ENCODE results near the gene ITCH. TPM values are rescaled to one million over a fixed set of nuclear protein-coding genes. Genes with fewer than 3 reads are reported as not detected.
"Not testable (repeated sequence)": the region's sequence is repeated elsewhere in the genome, so short reads cannot be mapped to it uniquely, and the experiment has no call there.

The ITCH gene
- total and polyA plus RNA-seq, 9 donors = 18.1 to 46.4 (median 26.8) TPM

DNA sequence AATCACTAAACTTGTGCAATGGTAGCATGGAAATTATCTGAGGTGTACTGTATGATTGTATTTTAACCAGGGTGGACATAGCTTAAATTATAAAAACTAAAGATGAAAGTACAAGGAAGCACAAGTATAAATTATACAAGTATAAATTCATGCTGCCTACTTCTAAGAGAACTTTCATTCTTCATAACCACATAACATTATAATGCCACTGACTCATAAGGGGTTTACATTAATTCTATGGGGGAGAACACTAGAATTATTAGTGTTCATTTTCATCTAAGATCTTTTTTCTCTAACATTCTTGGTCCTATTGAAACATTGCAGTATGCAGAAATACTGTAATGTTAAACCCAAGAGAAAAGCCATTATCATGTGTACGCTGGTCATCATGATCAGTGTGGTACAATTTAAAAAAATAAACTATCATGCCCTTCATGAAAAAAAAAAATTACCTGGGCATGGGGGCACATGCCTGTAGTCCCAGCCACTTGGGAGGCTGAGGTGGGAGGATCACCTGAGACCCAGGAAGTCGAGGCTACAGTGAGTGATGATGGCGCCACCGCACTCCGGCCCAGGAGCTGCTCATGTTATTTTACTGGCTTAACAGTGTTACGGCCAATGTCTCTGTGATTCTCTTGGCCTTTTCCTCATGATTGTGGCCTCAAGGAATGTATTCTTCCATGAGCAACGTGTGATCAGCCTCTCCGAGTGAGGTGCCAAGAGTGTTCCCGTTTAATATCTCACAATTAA lies 34.0 kb upstream of the ITCH start:
- H3K36me3 ChIP-seq (ENCODE audit: control insufficient read depth, insufficient read depth, low read length) = no peaks in the 10 kb centered on the region
- peaks cover 3% of the 10 kb centered on the region for H3K4me1 ChIP-seq (ENCODE audit: control insufficient read depth, insufficient read depth, low read length)
- no peaks in the 10 kb centered on the region for H3K27me3 ChIP-seq (ENCODE audit: control insufficient read depth, insufficient read depth, low read length)
- WGBS (ENCODE audit: insufficient coverage) = 76% methylated on average over 7 of the region's 9 CpGs
- DNase-seq = no peak
- no peaks in the 10 kb centered on the region for H3K9me3 ChIP-seq (replicated peaks; ENCODE audit: control insufficient read depth, low read depth, low read length)
- no peak overlapping the region for H3K27ac ChIP-seq (ENCODE audit: low read length)
- H3K4me3 ChIP-seq (ENCODE audit: low read length) = no peak overlapping the region

DNA sequence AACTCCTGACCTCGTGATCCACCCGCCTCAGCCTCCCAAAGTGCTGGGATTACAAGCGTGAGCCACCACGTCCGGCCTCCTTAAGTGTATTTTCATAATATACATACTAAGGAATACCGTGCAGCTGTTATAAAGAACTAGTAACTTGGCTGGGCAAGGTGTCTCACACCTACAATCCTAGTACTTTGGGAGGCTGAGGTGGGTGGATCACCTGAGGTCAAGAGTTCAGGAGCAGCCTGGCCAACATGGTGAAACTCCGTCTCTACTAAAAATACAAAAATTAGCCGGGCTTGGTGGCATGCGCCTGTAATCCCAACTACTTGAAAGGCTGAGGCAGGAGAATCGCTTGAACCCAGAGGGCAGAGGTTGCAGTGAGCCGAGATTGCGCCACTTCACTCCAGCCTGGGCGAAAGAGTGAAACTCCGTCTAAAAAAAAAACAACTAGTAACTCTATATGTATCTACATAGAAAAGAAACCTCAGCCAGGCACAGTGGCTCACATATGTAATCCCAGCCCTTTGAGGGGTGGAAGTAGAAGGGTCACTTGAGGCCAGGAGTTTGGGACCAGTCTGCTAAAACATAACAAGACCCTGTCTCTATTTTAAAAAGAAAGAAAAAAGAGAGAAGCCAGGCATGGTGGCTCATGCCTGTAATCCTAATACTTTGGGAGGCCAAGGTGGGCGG lies 32.1 kb upstream of the ITCH start:
- not testable (repeated sequence) for H3K4me3 ChIP-seq (ENCODE audit: low read length); H3K27ac ChIP-seq (ENCODE audit: low read length); H3K9me3 ChIP-seq (replicated peaks; ENCODE audit: control insufficient read depth, low read depth, low read length); H3K27me3 ChIP-seq (ENCODE audit: control insufficient read depth, insufficient read depth, low read length); H3K4me1 ChIP-seq (ENCODE audit: control insufficient read depth, insufficient read depth, low read length); DNase-seq; H3K36me3 ChIP-seq (ENCODE audit: control insufficient read depth, insufficient read depth, low read length)
- 91% methylated on average over 4 of the region's 15 CpGs for WGBS (ENCODE audit: insufficient coverage)

DNA sequence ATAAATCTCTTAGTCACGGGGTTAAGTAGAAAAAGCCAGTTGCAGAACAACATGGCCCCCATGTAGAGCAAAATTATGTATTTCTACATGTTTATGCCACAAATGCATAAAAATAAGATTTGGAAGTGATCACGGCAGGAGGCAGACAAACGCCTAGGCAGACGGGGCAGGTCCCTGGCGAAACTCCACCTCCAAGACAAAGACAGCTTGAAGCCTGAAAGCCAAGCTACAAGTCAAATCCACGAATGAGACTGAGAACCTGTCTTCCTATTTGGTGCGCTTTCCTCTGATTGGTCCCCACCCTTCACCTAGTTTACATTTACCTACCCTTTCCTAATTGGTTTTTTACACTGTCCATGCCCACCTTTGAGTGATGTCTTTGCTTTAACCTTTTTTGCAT lies 31.2 kb upstream of the ITCH start:
- WGBS (ENCODE audit: insufficient coverage) = 91% methylated on average over 5 of the region's 7 CpGs
- H3K4me1 ChIP-seq (ENCODE audit: control insufficient read depth, insufficient read depth, low read length) = no peaks in the 10 kb centered on the region
- no peak overlapping the region for H3K4me3 ChIP-seq (ENCODE audit: low read length)
- no peak for DNase-seq
- no peaks in the 10 kb centered on the region for H3K9me3 ChIP-seq (replicated peaks; ENCODE audit: control insufficient read depth, low read depth, low read length)
- no peak overlapping the region for H3K27ac ChIP-seq (ENCODE audit: low read length)
- H3K27me3 ChIP-seq (ENCODE audit: control insufficient read depth, insufficient read depth, low read length) = no peaks in the 10 kb centered on the region
- H3K36me3 ChIP-seq (ENCODE audit: control insufficient read depth, insufficient read depth, low read length) = no peaks in the 10 kb centered on the region

DNA sequence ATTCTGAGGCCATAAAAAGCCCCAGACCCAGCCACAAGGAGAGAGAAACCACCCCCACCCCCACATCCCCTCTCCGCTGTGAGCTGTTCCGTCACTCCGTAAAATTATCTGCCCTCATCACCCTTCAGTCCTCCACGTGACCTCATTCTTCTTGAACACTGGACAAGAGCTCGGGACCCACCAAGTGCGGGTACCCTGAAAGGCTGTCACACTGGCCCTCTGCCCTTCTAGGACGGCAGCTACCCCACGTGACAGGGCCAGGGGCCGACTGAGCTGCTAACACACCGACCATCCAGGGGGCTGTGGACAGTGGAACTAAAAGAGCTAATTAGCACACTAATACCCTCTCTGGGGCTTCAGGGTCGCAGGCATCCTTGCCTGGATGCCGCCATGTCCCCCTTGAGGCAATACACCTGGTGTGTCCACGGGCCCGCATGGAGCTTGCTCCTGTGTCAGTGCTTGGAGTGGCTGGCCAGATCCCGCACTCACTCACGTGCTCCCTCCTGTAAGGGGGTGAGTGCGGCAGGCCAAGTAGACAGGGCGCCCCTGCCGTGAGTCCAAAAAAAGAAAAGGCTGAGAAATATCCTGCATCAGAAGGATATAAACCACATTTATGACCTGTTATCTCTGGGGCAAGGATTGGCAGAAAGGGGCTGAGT lies 30.7 kb upstream of the ITCH start:
- DNase-seq = no peak
- no peaks in the 10 kb centered on the region for H3K36me3 ChIP-seq (ENCODE audit: control insufficient read depth, insufficient read depth, low read length)
- H3K9me3 ChIP-seq (replicated peaks; ENCODE audit: control insufficient read depth, low read depth, low read length) = no peaks in the 10 kb centered on the region
- H3K4me1 ChIP-seq (ENCODE audit: control insufficient read depth, insufficient read depth, low read length) = no peaks in the 10 kb centered on the region
- H3K27ac ChIP-seq (ENCODE audit: low read length) = no peak overlapping the region
- H3K4me3 ChIP-seq (ENCODE audit: low read length) = no peak overlapping the region
- no peaks in the 10 kb centered on the region for H3K27me3 ChIP-seq (ENCODE audit: control insufficient read depth, insufficient read depth, low read length)
- 84% methylated on average over 11 of the region's 19 CpGs for WGBS (ENCODE audit: insufficient coverage)

DNA sequence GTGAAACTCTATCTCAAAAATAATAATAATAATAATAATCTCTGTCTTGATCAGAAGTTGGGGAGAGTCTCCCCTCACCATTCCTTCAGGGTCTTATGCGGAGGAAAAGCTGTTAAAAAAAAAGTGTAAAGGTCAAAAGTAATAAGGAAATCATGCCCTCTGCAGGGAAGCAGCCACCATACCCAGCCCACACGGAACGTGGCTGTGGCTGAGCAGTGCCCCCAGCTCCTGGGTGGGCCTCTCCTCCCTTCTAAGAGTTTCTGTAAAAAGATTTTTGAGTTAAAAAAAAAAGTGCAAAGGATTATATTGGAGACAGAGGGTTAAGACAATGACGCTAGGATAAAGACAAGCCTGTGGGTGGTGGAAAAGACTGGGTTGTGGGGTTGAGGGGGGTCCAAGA lies 29.3 kb upstream of the ITCH start:
- H3K27me3 ChIP-seq (ENCODE audit: control insufficient read depth, insufficient read depth, low read length) = no peaks in the 10 kb centered on the region
- H3K36me3 ChIP-seq (ENCODE audit: control insufficient read depth, insufficient read depth, low read length) = no peaks in the 10 kb centered on the region
- no CpG with 5 or more reads among the region's 4 CpGs for WGBS (ENCODE audit: insufficient coverage)
- no peak overlapping the region for H3K27ac ChIP-seq (ENCODE audit: low read length)
- no peaks in the 10 kb centered on the region for H3K4me1 ChIP-seq (ENCODE audit: control insufficient read depth, insufficient read depth, low read length)
- no peak overlapping the region for H3K4me3 ChIP-seq (ENCODE audit: low read length)
- H3K9me3 ChIP-seq (replicated peaks; ENCODE audit: control insufficient read depth, low read depth, low read length) = no peaks in the 10 kb centered on the region
- DNase-seq = no peak

DNA sequence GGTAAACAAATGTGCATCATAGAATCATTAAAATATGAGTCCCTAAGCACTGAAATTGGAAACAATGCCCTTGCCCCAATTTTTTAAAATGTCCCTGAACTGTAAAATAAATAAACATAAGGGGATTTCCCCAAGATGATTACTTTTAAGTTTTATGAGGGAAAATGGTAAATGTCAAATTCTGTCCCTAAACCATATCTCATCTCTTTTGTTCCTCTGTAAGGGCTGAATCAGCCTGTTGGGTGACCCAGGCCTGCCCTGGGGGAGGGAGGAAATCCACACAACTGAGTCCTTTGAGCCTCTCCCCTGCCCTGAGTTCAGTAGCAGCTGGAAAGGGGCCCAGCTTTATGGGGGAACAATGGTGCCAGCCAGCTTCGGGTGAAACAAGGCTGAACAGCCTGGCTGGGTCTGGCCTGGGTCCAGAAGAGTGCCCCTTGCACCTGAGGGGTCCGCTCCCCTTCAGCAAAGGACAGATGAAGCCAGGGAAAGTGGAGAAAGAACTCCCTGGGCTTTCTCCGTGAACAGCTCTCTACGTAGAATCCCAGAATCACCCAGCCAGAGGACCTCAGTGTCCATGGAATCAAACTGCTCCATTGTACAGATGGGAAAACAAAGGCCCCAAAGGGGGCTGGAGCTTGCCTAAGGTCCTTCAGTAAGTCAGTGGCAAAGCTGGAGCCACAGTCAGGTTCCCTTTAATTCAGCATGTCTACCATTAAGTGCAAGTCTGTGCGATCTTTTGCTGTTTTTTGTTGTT lies 28.2 kb upstream of the ITCH start:
- 65% methylated on average over 2 of the region's 5 CpGs for WGBS (ENCODE audit: insufficient coverage)
- H3K9me3 ChIP-seq (replicated peaks; ENCODE audit: control insufficient read depth, low read depth, low read length) = no peaks in the 10 kb centered on the region
- no peak overlapping the region for H3K4me3 ChIP-seq (ENCODE audit: low read length)
- no peaks in the 10 kb centered on the region for H3K36me3 ChIP-seq (ENCODE audit: control insufficient read depth, insufficient read depth, low read length)
- peak; percentile 22 for DNase-seq
- H3K27me3 ChIP-seq (ENCODE audit: control insufficient read depth, insufficient read depth, low read length) = no peaks in the 10 kb centered on the region
- H3K4me1 ChIP-seq (ENCODE audit: control insufficient read depth, insufficient read depth, low read length) = no peaks in the 10 kb centered on the region
- no peak overlapping the region for H3K27ac ChIP-seq (ENCODE audit: low read length)

DNA sequence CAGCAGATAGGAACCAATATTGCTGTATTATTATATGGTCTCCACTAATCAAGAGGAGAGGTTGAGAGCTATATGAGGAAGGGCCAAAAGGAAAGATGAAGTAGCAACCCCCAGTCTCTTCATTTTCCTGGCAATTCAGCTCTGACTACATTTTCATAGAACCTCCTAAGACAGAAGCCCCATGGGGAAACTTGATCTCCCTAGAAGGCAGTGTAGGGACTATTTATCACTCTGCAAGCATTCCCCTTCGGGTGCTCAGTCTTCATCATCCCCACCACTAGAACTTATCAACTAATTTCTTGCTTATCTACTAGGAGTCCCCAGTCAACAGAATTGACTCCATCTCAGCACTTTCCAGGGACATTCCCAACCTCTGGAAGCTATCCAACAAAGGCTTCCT lies 25.5 kb upstream of the ITCH start:
- Histone ChIP-seq H3K4me3 (ENCODE audit: low read length) (no peak overlapping the region), H3K4me1 (ENCODE audit: control insufficient read depth, insufficient read depth, low read length) (no peaks in the 10 kb centered on the region), H3K36me3 (ENCODE audit: control insufficient read depth, insufficient read depth, low read length) (no peaks in the 10 kb centered on the region), H3K27ac (ENCODE audit: low read length) (no peak overlapping the region), H3K27me3 (ENCODE audit: control insufficient read depth, insufficient read depth, low read length) (no peaks in the 10 kb centered on the region), H3K9me3 (replicated peaks; ENCODE audit: control insufficient read depth, low read depth, low read length) (no peaks in the 10 kb centered on the region)
- no peak for DNase-seq
- whole genome bisulfite sequencing (ENCODE audit: insufficient coverage) = 56% methylated on average over 1 of the region's 1 CpG

DNA sequence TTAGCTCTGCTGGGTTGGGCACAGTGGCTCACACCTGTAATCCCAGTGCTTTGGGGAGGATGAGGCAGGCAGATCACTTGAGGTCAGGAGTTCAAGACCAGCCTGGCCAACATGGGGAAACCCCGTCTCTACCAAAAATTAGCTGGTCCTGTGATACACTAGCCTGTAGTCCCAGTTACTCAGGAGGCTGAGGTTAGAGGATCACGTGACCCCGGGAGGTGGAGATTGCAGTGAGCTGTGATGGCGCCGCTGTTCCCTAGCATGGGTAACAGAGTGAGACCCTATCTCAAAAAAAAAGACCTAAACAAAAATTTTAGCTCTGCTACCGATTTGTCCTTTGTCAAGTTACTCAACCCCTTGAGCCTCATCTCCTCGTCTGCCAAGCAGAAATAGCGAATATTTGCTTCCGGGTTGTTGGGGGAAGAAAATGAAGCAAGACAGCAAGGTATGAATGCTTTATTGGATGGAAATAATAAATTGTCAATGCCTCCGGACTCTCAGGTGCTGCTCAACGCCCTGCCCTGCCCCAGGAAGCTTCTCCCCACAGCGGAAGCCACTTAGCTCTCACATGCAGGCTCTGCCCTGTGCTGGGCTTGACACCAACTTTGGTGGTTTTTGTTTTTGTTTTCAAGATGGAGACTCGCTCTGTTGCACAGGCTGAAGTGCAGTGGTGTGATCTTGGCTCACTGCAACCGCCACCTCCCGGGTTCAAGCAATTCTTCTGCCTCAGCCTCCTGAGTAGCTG lies 24.9 kb upstream of the ITCH start:
- 86% methylated on average over 4 of the region's 15 CpGs for WGBS (ENCODE audit: insufficient coverage)
- Histone ChIP-seq H3K4me3 (ENCODE audit: low read length) (no peak overlapping the region), H3K36me3 (ENCODE audit: control insufficient read depth, insufficient read depth, low read length) (no peaks in the 10 kb centered on the region), H3K9me3 (replicated peaks; ENCODE audit: control insufficient read depth, low read depth, low read length) (no peaks in the 10 kb centered on the region), H3K27me3 (ENCODE audit: control insufficient read depth, insufficient read depth, low read length) (no peaks in the 10 kb centered on the region), H3K27ac (ENCODE audit: low read length) (no peak overlapping the region), H3K4me1 (ENCODE audit: control insufficient read depth, insufficient read depth, low read length) (no peaks in the 10 kb centered on the region)
- DNase-seq = no peak

DNA sequence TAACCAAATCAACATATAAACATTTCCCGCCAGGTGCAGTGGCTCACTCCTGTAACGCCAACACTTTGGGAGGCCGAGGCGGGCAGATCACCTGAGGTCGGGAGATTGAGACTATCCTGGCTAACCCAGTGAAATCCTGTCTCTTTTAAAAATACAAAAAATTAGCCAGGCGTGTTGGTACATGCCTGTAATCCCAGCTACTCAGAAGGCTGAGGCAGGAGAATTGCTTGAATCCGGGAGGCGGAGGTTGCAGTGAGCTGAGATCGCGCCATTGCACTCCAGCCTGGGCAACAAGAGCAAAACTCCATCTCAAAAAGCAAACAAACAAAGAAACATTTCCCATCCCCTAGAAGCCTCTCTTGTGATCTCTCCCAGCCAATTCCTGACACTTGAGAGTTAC lies 22.3 kb upstream of the ITCH start:
- not testable (repeated sequence) for H3K9me3 ChIP-seq (replicated peaks; ENCODE audit: control insufficient read depth, low read depth, low read length); H3K4me3 ChIP-seq (ENCODE audit: low read length)
- WGBS (ENCODE audit: insufficient coverage) = 93% methylated on average over 6 of the region's 10 CpGs

More for the DNA sequence above, 22.3 kb upstream of the ITCH start:
- H3K36me3 ChIP-seq (ENCODE audit: control insufficient read depth, insufficient read depth, low read length); DNase-seq; H3K27me3 ChIP-seq (ENCODE audit: control insufficient read depth, insufficient read depth, low read length); H3K4me1 ChIP-seq (ENCODE audit: control insufficient read depth, insufficient read depth, low read length); H3K27ac ChIP-seq (ENCODE audit: low read length): not testable (repeated sequence)
